GM23338 (cell line): Measurements from ENCODE around the gene RAB42. TPM values are rescaled to one million over a fixed set of nuclear protein-coding genes. Genes with fewer than 3 reads are reported as not detected.

Source experiments
- ATAC-seq: fragments of 200-7000 bp; cut with Tn5 transposase; 3 replicates; pipeline ENCODE4 v1.9.1; 2020
- DNase-seq: peaks from one replicate; pipeline ENCODE4 v3.0.0-alpha.2; 2015; ENCODE audit warnings: low spot score
- H2AFZ ChIP-seq: fragments of 200-600 bp; sonication (generic); 2 replicates; pipeline ENCODE4 v1.8.0; 2016; ENCODE audit warnings: antibody characterized with exemption, mild to moderate bottlenecking, moderate library complexity
- H3F3A ChIP-seq: fragments of 200-600 bp; sonication (generic); replicated peaks from 2 replicates; pipeline ENCODE4 v1.8.0; 2017; ENCODE audit warnings: antibody characterized with exemption, mixed run types, low read depth
- H3K27ac ChIP-seq: fragments of 200-600 bp; sonication (generic); 2 replicates; pipeline ENCODE4 v1.6.1; 2016; ENCODE audit warnings: low read depth
- H3K27me3 ChIP-seq: fragments of 200-600 bp; sonication (generic); 2 replicates; pipeline ENCODE4 v1.8.0; 2016; ENCODE audit warnings: mild to moderate bottlenecking, mixed run types, moderate library complexity; ENCODE audit not compliant: insufficient read depth
- H3K36me3 ChIP-seq: fragments of 200-600 bp; sonication (generic); 2 replicates; pipeline ENCODE4 v1.8.0; 2016; ENCODE audit warnings: mild to moderate bottlenecking; ENCODE audit not compliant: insufficient read depth
- H3K4me1 ChIP-seq: fragments of 200-600 bp; sonication (generic); 2 replicates; pipeline ENCODE4 v1.8.0; 2016; ENCODE audit warnings: mild to moderate bottlenecking, moderate library complexity; ENCODE audit not compliant: insufficient read depth
- H3K4me2 ChIP-seq: fragments of 200-600 bp; sonication (generic); 2 replicates; pipeline ENCODE4 v1.7.1; 2017; ENCODE audit warnings: mixed run types
- H3K4me3 ChIP-seq: fragments of 200-600 bp; sonication (generic); 2 replicates; pipeline ENCODE4 v1.6.1; 2016; ENCODE audit warnings: mixed run types
- H3K79me2 ChIP-seq: fragments of 200-600 bp; sonication (generic); replicated peaks from 2 replicates; pipeline ENCODE4 v1.8.0; 2017; ENCODE audit warnings: mild to moderate bottlenecking; ENCODE audit not compliant: insufficient read depth
- H3K9me2 ChIP-seq: fragments of 200-600 bp; sonication (generic); 2 replicates; pipeline ENCODE4 v1.8.0; 2017; ENCODE audit not compliant: insufficient read depth
- H4K20me1 ChIP-seq: fragments of 200-600 bp; sonication (generic); replicated peaks from 2 replicates; pipeline ENCODE4 v1.8.0; 2017; ENCODE audit warnings: mild to moderate bottlenecking; ENCODE audit not compliant: insufficient read depth
- H3K27ac Mint-ChIP-seq: 2 replicates; pipeline ENCODE4 v1.8.0; 2020; ENCODE audit warnings: inconsistent platforms, mild to moderate bottlenecking, moderate library complexity, mixed read lengths
- H3K27me3 Mint-ChIP-seq: 3 replicates; pipeline ENCODE4 v1.8.0; 2022; ENCODE audit warnings: low read depth, mild to moderate bottlenecking, moderate library complexity, mixed read lengths, inconsistent platforms; ENCODE audit not compliant: insufficient read depth, poor library complexity
- H3K36me3 Mint-ChIP-seq: 3 replicates; pipeline ENCODE4 v1.8.0; 2021; ENCODE audit warnings: low read depth, mild to moderate bottlenecking, inconsistent platforms, moderate library complexity, mixed read lengths
- H3K4me1 Mint-ChIP-seq: 3 replicates; pipeline ENCODE4 v1.8.0; 2020; ENCODE audit warnings: mild to moderate bottlenecking, inconsistent platforms, mixed read lengths
- H3K4me3 Mint-ChIP-seq: 3 replicates; pipeline ENCODE4 v1.8.0; 2021; ENCODE audit warnings: moderate library complexity, mild to moderate bottlenecking, inconsistent platforms, mixed read lengths
- H3K9me3 Mint-ChIP-seq: 3 replicates; pipeline ENCODE4 v1.8.0; 2020; ENCODE audit warnings: moderate library complexity, mild to moderate bottlenecking, inconsistent platforms, mixed read lengths
- CREB1 ChIP-seq: fragments of 250-450 bp; sonication (Bioruptor Pico); IDR thresholded peaks from 2 replicates; pipeline ENCODE4 v1.5.0; 2020; ENCODE audit warnings: low read depth, mild to moderate bottlenecking, moderate library complexity
- ETS1 ChIP-seq: IDR thresholded peaks from 2 replicates; pipeline ENCODE4 v1.6.1; 2016; ENCODE audit warnings: antibody characterized with exemption
- EZH2 ChIP-seq: fragments of 200-600 bp; sonication (generic); IDR thresholded peaks from one replicate; pipeline ENCODE4 v1.8.0; 2017; ENCODE audit warnings: antibody characterized with exemption, mild to moderate bottlenecking, low read depth; ENCODE audit not compliant: unreplicated experiment
- EZH2phosphoT487 ChIP-seq: fragments of 200-600 bp; sonication (generic); IDR thresholded peaks from one replicate; pipeline ENCODE4 v1.8.1; 2018; ENCODE audit warnings: antibody characterized with exemption; ENCODE audit not compliant: unreplicated experiment
- JUNB ChIP-seq: IDR thresholded peaks from one replicate; pipeline ENCODE4 v1.6.1; 2016; ENCODE audit warnings: antibody characterized with exemption; ENCODE audit not compliant: unreplicated experiment
- NANOG ChIP-seq: IDR thresholded peaks from 2 replicates; pipeline ENCODE4 v1.6.1; 2016; ENCODE audit warnings: antibody characterized with exemption, borderline replicate concordance
- POLR2AphosphoS5 ChIP-seq: IDR thresholded peaks from 2 replicates; pipeline ENCODE4 v1.6.1; 2016; ENCODE audit warnings: antibody characterized with exemption, low read depth
- REST ChIP-seq: IDR thresholded peaks from one replicate; pipeline ENCODE4 v1.6.1; 2018; ENCODE audit warnings: antibody characterized with exemption; ENCODE audit not compliant: unreplicated experiment
- STAT1 ChIP-seq: IDR thresholded peaks from one replicate; pipeline ENCODE4 v1.6.1; 2016; ENCODE audit warnings: antibody characterized with exemption; ENCODE audit not compliant: unreplicated experiment
- ZNF114 ChIP-seq: fragments of 250-450 bp; sonication (Bioruptor Pico); IDR thresholded peaks from 2 replicates; pipeline ENCODE4 v1.5.0; 2020; ENCODE audit warnings: mild to moderate bottlenecking, moderate library complexity
- ZNF331 ChIP-seq: fragments of 250-450 bp; sonication (Bioruptor Pico); IDR thresholded peaks from 2 replicates; pipeline ENCODE4 v1.5.0; 2020; ENCODE audit warnings: low read depth, mild to moderate bottlenecking, moderate library complexity
- ZNF462 ChIP-seq: fragments of 250-450 bp; sonication (Bioruptor Pico); IDR thresholded peaks from 2 replicates; pipeline ENCODE4 v1.5.0; 2020; ENCODE audit warnings: mild to moderate bottlenecking, moderate library complexity
- polyA plus RNA-seq: library from polyadenylated mRNA; unstranded; fragments of >200 nt; fragmentation: Nextera tagmentation; extraction: Ambion mirVana; gene quantifications from 2 replicates; pipeline ENCODE4 v1.2.1, GENCODE V29; 2016
- total RNA-seq: library from RNA; depleted of rRNA; stranded (reverse); fragments of >200 nt; shearing (Covaris generic); gene quantifications from 2 replicates; pipeline ENCODE4 v1.2.3, GENCODE V29; 2014
- TF ChIP-seq, protein P1 (sequence below), 2 experiments: fragments of 200-600 bp in 1 of 2; sonication (generic) in 1 of 2; conservative IDR thresholded peaks; 2 replicates each; pipeline versions ENCODE4 v1.5.1 to v1.6.1; 2016 to 2017; ENCODE audit warnings: antibody characterized with exemption in 2 of 2, low read depth in 2 of 2, mild to moderate bottlenecking in 2 of 2, moderate library complexity in 1 of 2

RAB42 gene
- total and polyA plus RNA-seq, 2 experiments from 2014 or later: 13.0 to 17.7 TPM

DNA sequence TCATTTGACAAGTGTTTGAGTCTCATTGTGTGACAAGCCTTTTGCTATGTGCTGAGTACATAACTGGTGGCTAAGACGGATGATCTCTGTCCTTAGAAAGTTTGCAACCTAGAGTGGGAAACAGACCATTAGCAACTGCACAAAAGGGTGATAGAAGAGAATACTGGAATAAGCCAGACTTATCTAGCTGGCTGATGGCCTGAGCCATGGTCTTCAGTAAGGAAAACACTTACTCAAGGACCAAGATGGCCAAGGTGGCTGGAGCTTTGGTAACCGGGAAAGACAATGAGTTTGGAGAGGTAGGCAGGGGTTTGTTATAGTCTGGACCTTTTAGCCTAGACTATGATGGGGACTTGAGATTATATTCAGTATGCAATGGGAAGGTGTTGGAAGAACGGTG lies 52.4 kb downstream of the RAB42 start:
- H3K4me3 Mint-ChIP-seq: peak overlapping the region; percentile 99; the same call in 2 of the 3 replicates
- no peak overlapping the region for H3K4me3 ChIP-seq
- no peaks in the 10 kb centered on the region; the same call in 2 of the 3 replicates for H3K36me3 Mint-ChIP-seq
- H3K27me3 Mint-ChIP-seq: peaks cover 30% of the 10 kb centered on the region
- H3K27ac Mint-ChIP-seq: no peak overlapping the region
- no peaks in the 10 kb centered on the region for H4K20me1 ChIP-seq
- DNase-seq (no peak), ATAC-seq (no peak)
- no peak overlapping the region for H3K4me2 ChIP-seq
- peaks cover 21% of the 10 kb centered on the region for H3K4me1 Mint-ChIP-seq
- H3K27me3 ChIP-seq: no peaks in the 10 kb centered on the region
- no peaks in the 10 kb centered on the region for H3K36me3 ChIP-seq
- peaks cover 14% of the 10 kb centered on the region for H3F3A ChIP-seq
- TF ChIP-seq NANOG (no peak), ZNF114 (CRISPR knock-in tag) (no peak), CREB1 (no peak), ZNF462 (no peak), REST (no peak), ZNF331 (no peak), POLR2AphosphoS5 (no peak), JUNB (no peak), STAT1 (no peak), ETS1 (no peak), EZH2phosphoT487 (no peak), EZH2 (no peak)
- TF ChIP-seq, protein P1, sequence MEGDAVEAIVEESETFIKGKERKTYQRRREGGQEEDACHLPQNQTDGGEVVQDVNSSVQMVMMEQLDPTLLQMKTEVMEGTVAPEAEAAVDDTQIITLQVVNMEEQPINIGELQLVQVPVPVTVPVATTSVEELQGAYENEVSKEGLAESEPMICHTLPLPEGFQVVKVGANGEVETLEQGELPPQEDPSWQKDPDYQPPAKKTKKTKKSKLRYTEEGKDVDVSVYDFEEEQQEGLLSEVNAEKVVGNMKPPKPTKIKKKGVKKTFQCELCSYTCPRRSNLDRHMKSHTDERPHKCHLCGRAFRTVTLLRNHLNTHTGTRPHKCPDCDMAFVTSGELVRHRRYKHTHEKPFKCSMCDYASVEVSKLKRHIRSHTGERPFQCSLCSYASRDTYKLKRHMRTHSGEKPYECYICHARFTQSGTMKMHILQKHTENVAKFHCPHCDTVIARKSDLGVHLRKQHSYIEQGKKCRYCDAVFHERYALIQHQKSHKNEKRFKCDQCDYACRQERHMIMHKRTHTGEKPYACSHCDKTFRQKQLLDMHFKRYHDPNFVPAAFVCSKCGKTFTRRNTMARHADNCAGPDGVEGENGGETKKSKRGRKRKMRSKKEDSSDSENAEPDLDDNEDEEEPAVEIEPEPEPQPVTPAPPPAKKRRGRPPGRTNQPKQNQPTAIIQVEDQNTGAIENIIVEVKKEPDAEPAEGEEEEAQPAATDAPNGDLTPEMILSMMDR (conservative IDR thresholded peaks at IDR 0.05; ENCODE audit: low read depth in 2 of 2): no peak
- peaks cover 27% of the 10 kb centered on the region for H3K79me2 ChIP-seq
- H3K27ac ChIP-seq: no peak overlapping the region
- H3K9me3 Mint-ChIP-seq: no peaks in the 10 kb centered on the region
- H2AFZ ChIP-seq: no peak overlapping the region
- peaks cover 19% of the 10 kb centered on the region for H3K4me1 ChIP-seq
- no peaks in the 10 kb centered on the region for H3K9me2 ChIP-seq
